ENCODE results near the gene TF. TPM values are rescaled to one million over a fixed set of nuclear protein-coding genes. Genes with fewer than 3 reads are reported as not detected.
"Not testable (repeated sequence)": the region's sequence is repeated elsewhere in the genome, so short reads cannot be mapped to it uniquely, and the experiment has no call there.

Gene TF
- total RNA-seq, 2 experiments from 2014 or later: 0.02 to 0.08 TPM

DNA sequence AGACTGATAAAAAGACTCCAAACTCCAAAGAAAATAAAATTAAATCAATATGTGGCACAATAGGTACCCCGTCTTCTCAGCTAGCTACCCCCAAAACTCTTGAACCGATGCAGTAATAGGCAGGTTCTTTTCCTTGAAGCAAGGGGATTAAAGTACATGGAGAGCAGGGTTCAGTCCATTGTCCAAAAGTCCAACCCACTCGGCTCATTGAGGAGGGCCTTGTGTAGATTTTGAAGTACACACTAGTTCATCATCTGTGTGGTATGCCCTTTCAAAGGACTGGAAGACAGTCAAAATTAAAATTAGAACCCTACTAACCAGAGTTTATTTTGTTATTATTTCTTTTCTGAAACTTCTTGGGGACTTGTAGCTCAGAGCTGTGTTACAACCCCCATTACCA lies 23.3 kb downstream of the TF start:
- DNase-seq: no peak
- no peak overlapping the region for H3K4me3 Mint-ChIP-seq
- H3K36me3 Mint-ChIP-seq: no peaks in the 10 kb centered on the region
- H3K4me1 Mint-ChIP-seq: no peaks in the 10 kb centered on the region
- H3K27me3 Mint-ChIP-seq: no peaks in the 10 kb centered on the region
- H3K27ac Mint-ChIP-seq: no peak overlapping the region
- no peaks in the 10 kb centered on the region for H3K9me3 Mint-ChIP-seq

DNA sequence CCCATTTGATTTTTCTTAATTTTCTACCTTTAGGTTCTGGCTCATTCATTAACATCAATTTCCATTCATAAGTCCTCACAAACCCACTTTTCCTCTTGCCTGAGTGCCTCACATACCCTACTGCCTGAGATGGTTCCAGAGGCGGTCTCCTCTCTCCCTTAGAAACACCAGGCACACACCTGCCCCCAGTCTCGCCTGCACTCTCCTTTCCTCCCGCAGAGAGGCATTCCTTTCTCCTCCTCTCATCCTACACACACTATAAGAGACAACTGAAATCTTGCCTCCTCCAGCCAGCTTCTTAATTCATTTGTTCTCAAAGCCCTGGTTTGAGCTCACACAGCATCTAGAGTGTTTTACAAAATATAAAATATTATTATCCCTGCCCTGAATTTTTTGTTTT lies 27.5 kb downstream of the TF start:
- Mint-ChIP-seq H3K27me3 (no peaks in the 10 kb centered on the region), H3K4me1 (no peaks in the 10 kb centered on the region), H3K9me3 (no peaks in the 10 kb centered on the region), H3K4me3 (no peak overlapping the region), H3K27ac (no peak overlapping the region), H3K36me3 (no peaks in the 10 kb centered on the region)
- no peak for DNase-seq

DNA sequence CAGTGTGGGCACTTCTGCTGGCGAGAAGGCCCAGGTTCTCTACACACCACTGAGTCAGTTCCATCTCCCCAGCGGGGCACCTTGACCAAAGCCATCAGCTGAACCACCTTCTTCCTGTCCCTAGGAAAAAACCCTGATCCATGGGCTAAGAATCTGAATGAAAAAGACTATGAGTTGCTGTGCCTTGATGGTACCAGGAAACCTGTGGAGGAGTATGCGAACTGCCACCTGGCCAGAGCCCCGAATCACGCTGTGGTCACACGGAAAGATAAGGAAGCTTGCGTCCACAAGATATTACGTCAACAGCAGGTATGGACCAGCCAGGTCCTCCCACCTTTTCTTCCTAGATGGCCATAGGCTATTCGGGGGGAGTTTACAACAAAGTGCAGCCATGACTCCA lies 29.1 kb downstream of the TF start:
- Mint-ChIP-seq H3K27ac (no peak overlapping the region), H3K9me3 (no peaks in the 10 kb centered on the region), H3K4me1 (no peaks in the 10 kb centered on the region), H3K4me3 (no peak overlapping the region), H3K27me3 (peaks cover 11% of the 10 kb centered on the region), H3K36me3 (no peaks in the 10 kb centered on the region)
- DNase-seq: no peak

DNA sequence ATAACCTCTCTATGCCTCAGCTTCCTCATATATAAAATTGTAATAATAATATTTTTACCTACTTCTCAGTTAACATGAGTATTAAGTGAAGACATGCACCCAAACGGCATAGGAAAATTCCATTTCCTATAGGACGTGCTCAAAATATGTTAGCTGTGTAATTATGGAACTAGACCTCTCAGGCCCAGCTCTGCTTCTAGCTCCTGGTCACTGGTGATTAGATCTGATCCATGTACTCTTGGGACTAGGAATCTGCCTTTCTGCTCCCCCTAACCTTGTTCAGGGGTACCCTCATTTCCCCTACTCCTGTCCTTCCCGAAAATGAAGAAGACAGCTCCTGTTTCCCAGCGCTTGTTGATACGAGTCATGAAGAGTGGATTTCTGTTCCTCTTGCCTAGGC lies 29.6 kb downstream of the TF start:
- no peaks in the 10 kb centered on the region for H3K4me1 Mint-ChIP-seq
- H3K27ac Mint-ChIP-seq: no peak overlapping the region
- H3K4me3 Mint-ChIP-seq: no peak overlapping the region
- no peaks in the 10 kb centered on the region for H3K9me3 Mint-ChIP-seq
- peaks cover 11% of the 10 kb centered on the region for H3K27me3 Mint-ChIP-seq
- no peak for DNase-seq
- H3K36me3 Mint-ChIP-seq: no peaks in the 10 kb centered on the region

DNA sequence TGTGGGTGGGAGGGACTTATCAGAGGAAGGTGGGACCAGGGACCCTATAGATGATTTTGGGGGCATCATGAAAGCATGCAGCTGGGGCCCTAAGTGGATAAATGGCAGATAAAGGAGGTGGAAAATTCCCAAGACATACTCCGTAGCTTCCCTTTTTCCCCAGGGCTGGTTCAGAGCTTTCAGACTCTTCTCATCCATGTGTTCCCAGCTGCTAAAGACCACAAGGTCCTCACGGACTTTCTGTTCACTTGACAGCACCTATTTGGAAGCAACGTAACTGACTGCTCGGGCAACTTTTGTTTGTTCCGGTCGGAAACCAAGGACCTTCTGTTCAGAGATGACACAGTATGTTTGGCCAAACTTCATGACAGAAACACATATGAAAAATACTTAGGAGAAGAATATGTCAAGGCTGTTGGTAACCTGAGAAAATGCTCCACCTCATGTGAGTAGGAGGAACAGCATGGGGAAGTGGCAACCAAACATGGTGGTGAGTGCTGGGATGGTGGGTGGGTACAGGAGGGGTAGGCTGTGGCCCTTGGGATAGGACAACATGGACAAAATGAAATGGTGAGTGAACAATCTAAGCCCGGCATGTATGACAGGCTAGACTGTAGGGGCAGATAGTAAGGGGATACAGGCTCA lies 30.7 kb downstream of the TF start:
- H3K27me3 Mint-ChIP-seq: peaks cover 11% of the 10 kb centered on the region
- no peak overlapping the region for H3K4me3 Mint-ChIP-seq
- no peak overlapping the region for H3K27ac Mint-ChIP-seq
- H3K36me3 Mint-ChIP-seq: no peaks in the 10 kb centered on the region
- DNase-seq: no peak
- no peaks in the 10 kb centered on the region for H3K9me3 Mint-ChIP-seq
- H3K4me1 Mint-ChIP-seq: no peaks in the 10 kb centered on the region

DNA sequence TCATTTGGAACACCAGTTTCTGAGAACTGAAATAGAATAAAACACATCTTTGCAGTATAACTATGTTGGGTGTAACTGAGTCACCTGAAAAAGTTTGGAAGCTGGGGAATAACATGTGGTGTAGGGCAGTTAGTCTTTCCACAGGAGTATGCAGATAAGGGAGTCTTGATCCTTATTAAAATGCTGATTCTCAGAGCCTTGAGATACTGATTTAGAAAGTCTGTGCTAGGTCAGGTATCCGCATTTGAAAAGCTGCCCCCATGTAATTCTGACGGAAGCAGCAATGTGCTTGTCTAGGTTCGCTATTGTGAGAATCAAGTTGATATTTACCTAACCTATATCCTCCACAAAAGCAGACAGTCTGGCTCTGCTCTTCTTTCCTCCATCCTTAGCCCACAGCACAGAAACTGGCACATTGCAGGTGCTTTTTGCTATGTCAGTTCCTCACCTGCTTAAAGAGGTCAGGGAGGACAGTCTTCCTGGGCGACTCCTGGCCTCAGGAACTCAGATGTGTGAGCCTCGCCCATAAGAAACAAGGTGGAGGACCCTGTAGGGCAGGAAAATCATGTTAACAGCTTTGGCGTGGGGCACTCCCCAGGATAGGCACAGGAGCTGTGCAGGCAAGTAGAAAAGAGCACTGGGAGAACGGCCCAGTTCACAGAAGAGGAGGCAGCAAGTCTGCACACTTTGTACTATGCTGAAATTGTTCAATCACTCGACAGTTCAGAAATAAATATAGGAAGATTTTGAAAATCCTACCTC lies 31.8 kb downstream of the TF start:
- no peaks in the 10 kb centered on the region for H3K4me1 Mint-ChIP-seq
- DNase-seq: no peak

DNA sequence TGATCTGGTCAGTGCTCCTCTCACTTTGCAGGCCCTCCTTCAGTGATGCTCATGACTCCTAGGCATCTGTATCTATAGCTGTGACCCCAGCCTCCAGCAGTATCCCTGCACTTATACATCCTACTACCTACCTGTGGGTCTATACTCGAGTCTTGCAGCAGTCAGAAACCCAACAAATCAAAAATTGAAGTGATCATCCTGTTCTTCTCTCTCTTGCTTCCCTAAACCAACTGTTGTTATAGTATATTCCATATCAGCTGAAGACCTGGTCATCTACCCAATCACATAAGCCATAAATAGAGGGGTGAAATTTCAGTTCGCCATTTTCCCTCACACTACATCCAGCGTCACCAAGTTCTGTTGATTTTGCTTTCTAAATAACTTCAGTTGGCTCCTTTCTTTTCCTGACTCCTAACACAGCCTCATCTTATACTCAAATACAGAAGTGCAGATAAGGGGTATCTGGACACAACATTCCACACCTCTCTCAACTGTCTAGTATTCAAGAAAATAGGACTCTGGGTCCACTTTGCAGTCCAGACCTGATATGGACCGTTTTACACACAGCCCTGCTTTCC lies 33.5 kb downstream of the TF start:
- H3K36me3 Mint-ChIP-seq: no peaks in the 10 kb centered on the region
- no peak overlapping the region for H3K4me3 Mint-ChIP-seq
- peaks cover 11% of the 10 kb centered on the region for H3K27me3 Mint-ChIP-seq
- H3K4me1 Mint-ChIP-seq: no peaks in the 10 kb centered on the region
- H3K27ac Mint-ChIP-seq: no peak overlapping the region
- DNase-seq: no peak
- H3K9me3 Mint-ChIP-seq: no peaks in the 10 kb centered on the region

More for the DNA sequence above, 31.8 kb downstream of the TF start:
- peaks cover 11% of the 10 kb centered on the region for H3K27me3 Mint-ChIP-seq
- no peaks in the 10 kb centered on the region for H3K9me3 Mint-ChIP-seq
- H3K36me3 Mint-ChIP-seq: no peaks in the 10 kb centered on the region
- no peak overlapping the region for H3K4me3 Mint-ChIP-seq
- no peak overlapping the region for H3K27ac Mint-ChIP-seq

DNA sequence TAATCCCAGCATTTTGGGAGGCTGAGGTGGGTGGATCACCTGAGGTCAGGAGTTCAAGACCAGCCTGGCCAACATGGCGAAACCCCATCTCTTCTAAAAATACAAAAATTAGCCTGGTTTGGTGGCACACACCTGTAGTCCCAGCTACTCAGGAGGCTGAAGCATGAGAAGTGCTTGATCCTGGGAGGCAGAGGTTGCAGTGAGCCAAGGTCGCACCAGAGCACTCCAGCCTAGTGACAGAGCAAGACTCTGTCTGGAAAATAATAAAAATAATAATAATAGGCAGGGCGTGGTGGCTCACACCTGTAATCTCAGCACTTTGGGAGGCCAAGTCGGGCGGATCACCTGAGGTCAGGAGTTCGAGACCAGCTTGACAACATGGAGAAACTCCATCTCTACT lies 34.6 kb downstream of the TF start:
- peaks cover 11% of the 10 kb centered on the region for H3K27me3 Mint-ChIP-seq
- not testable (repeated sequence) for H3K4me3 Mint-ChIP-seq, H3K36me3 Mint-ChIP-seq, H3K9me3 Mint-ChIP-seq, H3K4me1 Mint-ChIP-seq, H3K27ac Mint-ChIP-seq, DNase-seq

DNA sequence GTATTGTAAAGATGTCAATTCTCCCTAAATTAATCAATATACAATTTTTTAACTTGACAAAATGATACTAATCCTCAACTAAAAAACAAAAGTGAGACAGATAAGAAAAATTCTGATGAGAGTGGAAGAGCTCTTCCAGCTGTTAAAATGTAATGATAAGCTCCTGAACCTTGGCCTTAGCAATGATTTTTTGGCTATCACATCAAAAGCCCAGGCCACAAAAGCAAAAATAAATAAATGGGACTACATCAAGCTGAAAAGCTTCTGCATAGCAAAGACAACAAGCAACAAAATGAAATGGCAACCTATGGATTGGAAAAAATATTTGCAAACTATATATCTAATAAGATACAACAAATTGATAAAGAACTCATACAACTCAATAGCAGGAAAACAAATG lies 35.4 kb downstream of the TF start:
- H3K27me3 Mint-ChIP-seq: peaks cover 11% of the 10 kb centered on the region
- H3K4me1 Mint-ChIP-seq: no peaks in the 10 kb centered on the region
- H3K27ac Mint-ChIP-seq: no peak overlapping the region
- no peak for DNase-seq
- no peaks in the 10 kb centered on the region for H3K9me3 Mint-ChIP-seq
- no peaks in the 10 kb centered on the region for H3K36me3 Mint-ChIP-seq
- no peak overlapping the region for H3K4me3 Mint-ChIP-seq

DNA sequence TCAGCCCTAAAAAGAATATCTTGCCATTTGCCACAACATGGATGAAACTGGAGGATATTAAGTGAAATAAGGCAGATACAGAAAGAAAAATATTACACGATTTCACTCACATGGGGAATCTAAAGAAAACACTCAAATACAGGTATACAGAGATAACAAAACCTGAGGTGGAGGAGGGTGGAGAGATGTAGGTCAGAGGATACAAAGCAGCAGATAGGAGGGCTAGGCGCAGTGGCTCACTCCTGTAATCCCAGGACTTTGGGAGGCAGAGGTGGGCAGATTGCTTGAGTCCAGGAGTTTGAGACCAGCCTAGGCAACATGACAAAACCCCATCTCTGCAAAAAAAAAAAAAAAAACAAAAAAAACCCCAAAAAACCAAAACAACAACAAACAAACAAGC lies 36.3 kb downstream of the TF start:
- no peaks in the 10 kb centered on the region for H3K9me3 Mint-ChIP-seq
- H3K36me3 Mint-ChIP-seq: no peaks in the 10 kb centered on the region
- no peak overlapping the region for H3K27ac Mint-ChIP-seq
- no peak for DNase-seq
- peaks cover 11% of the 10 kb centered on the region for H3K27me3 Mint-ChIP-seq
- H3K4me1 Mint-ChIP-seq: no peaks in the 10 kb centered on the region
- H3K4me3 Mint-ChIP-seq: no peak overlapping the region

DNA sequence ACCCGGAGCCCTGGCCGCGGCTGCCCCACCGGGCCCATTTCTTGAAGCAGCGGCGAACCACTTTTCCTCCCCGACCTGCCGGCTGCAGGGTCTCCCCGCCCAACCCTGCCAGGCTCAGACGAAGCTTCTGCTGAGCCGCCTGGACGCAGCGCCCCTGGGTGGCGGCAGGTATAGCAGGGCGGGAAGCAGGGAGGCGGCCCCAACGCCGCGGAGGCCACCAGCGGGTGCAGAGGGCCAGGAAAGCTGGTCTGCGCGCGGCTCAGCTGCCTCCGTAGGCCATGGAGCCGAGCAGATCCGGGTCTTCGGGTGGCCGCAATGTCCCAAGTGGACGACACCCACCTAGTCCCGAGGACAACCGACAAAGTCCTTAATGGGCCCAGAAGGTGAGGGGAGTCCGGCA lies 37.6 kb downstream of the TF start:
- Mint-ChIP-seq H3K4me3 (no peak overlapping the region), H3K4me1 (no peaks in the 10 kb centered on the region), H3K36me3 (no peaks in the 10 kb centered on the region), H3K9me3 (no peaks in the 10 kb centered on the region), H3K27me3 (peaks cover 14% of the 10 kb centered on the region), H3K27ac (no peak overlapping the region)
- DNase-seq: no peak

DNA sequence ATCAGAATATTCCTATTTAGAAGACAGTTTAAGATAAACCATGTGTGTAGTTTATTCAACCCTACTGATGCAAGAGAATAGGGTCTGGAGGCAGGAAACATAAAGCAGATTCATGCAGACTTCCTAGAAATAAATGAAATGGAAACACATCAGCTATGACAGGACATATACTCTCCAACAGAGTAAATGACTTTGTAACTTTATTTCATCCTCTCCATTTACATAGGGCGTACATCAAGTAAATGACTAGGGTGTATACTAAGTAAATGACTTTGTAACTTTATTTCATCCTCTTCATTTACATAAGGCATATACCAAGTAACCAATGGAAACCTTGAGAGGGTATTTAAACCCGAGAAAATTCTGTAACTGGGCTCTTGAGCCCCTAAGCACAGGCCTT lies 41.8 kb downstream of the TF start:
- DNase-seq: no peak
- Mint-ChIP-seq H3K27ac (no peak overlapping the region), H3K27me3 (peaks cover 7% of the 10 kb centered on the region), H3K36me3 (no peaks in the 10 kb centered on the region), H3K4me1 (no peaks in the 10 kb centered on the region), H3K9me3 (peaks cover 8% of the 10 kb centered on the region), H3K4me3 (no peak overlapping the region)

DNA sequence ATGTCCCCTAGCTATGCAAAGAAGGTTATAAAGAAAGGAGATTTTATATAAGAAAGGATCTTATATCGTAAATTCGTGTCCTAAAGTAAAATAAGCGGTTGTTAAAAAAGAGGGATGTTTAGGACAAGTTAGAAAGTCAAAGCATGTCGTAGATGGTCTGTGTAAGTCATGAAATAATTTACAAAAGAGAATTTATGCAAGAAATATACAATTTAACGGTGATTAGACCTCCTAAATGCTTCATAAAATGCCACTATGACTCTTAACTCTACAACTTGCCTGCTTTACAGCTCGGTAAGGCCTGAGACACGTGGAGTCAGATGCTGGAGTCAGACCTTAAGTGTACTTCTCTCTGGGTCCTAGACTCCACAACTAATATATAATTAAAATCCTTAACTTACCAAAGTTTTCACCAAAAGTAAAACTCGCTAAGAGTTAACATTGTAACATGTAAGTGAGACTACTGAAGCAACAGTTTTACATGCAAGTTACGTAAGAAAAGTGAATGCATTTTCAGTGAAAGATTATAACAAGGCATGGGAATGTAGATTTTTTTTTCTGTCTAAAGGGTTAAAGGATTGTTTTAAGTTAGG lies 46.1 kb downstream of the TF start:
- Mint-ChIP-seq H3K4me1 (no peaks in the 10 kb centered on the region), H3K36me3 (no peaks in the 10 kb centered on the region), H3K27ac (no peak overlapping the region), H3K9me3 (peaks cover 12% of the 10 kb centered on the region), H3K4me3 (no peak overlapping the region), H3K27me3 (peaks cover 13% of the 10 kb centered on the region)
- no peak for DNase-seq

DNA sequence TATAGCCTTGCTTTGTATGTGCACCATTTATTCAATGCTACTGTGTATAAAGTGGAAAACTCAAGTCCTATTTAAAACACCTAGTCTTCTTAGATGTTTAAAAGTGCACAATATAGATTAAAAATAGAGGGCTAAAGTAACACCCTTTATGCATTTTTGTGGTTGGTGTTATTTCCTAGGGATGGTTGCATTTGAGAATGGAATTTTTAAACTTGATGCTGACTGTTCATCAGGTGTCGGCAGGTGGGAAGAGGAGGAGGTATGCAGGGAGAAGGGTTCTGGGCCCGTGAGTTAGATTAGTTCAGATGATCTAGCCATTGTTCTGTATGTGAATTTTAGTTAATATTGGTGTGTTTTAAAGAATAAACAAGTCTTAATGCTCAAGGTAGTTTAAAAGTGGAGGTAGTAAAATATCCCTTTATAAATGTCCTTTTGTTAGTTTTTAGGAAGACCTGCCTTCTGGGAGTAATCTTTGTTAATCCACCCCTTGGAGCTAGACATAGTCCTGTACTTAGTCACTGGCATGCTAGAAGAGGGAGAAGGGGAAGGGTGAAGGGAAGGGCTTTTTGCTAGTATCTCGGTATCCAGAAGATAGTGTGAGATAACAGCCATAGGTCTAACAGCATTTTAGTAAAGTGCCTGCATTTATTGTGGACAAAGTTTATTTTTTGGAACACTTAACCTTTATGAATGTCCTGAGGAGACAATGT lies 51.4 kb downstream of the TF start:
- no peak for DNase-seq
- no peaks in the 10 kb centered on the region for H3K36me3 Mint-ChIP-seq
- peaks cover 7% of the 10 kb centered on the region for H3K9me3 Mint-ChIP-seq
- no peak overlapping the region for H3K4me3 Mint-ChIP-seq
- H3K4me1 Mint-ChIP-seq: no peaks in the 10 kb centered on the region
- no peak overlapping the region for H3K27ac Mint-ChIP-seq
- H3K27me3 Mint-ChIP-seq: peaks cover 14% of the 10 kb centered on the region

All from activated naive CD8-positive, alpha-beta T cell treated with anti-CD3 and anti-CD28 coated beads for 36 hours (primary cell).